Measurements from ENCODE around the gene TERT.
A peak's percentile ranks its signal among the peaks of the same experiment; 100 is the strongest.
"Not testable (repeated sequence)": the region's sequence is repeated elsewhere in the genome, so short reads cannot be mapped to it uniquely, and the experiment has no call there.

TERT gene

GRCh38 chr5:1277781-1278180 is 17.1 kb downstream of the TERT start:
- DNase-seq: no peak

- no peak for DNase-seq
Measured at GRCh38 chr5:1277331-1277730, 17.5 kb downstream of the TERT start.

GRCh38 chr5:1276930-1277329 is 17.9 kb downstream of the TERT start:
- DNase-seq: no peak

GRCh38 chr5:1275397-1276391 is 19.2 kb downstream of the TERT start:
- DNase-seq: not testable (repeated sequence)

GRCh38 chr5:1274471-1274870 is 20.4 kb downstream of the TERT start:
- no peak for DNase-seq

- no peak for DNase-seq
Measured at GRCh38 chr5:1273745-1274144, 21.1 kb downstream of the TERT start.

- no peak for DNase-seq
Measured at GRCh38 chr5:1272201-1272600, 22.7 kb downstream of the TERT start.

- no peak for DNase-seq
Measured at GRCh38 chr5:1270933-1271914, 23.6 kb downstream of the TERT start.

GRCh38 chr5:1270426-1270825 is 24.4 kb downstream of the TERT start:
- DNase-seq: no peak

GRCh38 chr5:1268666-1269065 is 26.2 kb downstream of the TERT start:
- DNase-seq: no peak

- no peak for DNase-seq
Measured at GRCh38 chr5:1268056-1268455, 26.8 kb downstream of the TERT start.

- DNase-seq: not testable (repeated sequence)
Measured at GRCh38 chr5:1267464-1267863, 27.4 kb downstream of the TERT start.

GRCh38 chr5:1266791-1267190 is 28.1 kb downstream of the TERT start:
- DNase-seq: no peak

GRCh38 chr5:1265461-1266455 is 29.1 kb downstream of the TERT start:
- no peak for DNase-seq

GRCh38 chr5:1265026-1265425 is 29.8 kb downstream of the TERT start:
- DNase-seq: no peak

GRCh38 chr5:1264211-1264610 is 30.7 kb downstream of the TERT start:
- no peak for DNase-seq

GRCh38 chr5:1262381-1262780 is 32.5 kb downstream of the TERT start:
- peak; percentile 46 for DNase-seq

- no peak for DNase-seq
Measured at GRCh38 chr5:1261643-1262042, 33.2 kb downstream of the TERT start.

GRCh38 chr5:1259806-1260480 is 34.9 kb downstream of the TERT start:
- no peak for DNase-seq

GRCh38 chr5:1257841-1258240 is 37.0 kb downstream of the TERT start:
- DNase-seq: no peak

GRCh38 chr5:1257363-1257762 is 37.5 kb downstream of the TERT start:
- no peak for DNase-seq

- no peak for DNase-seq
Measured at GRCh38 chr5:1256776-1257175, 38.1 kb downstream of the TERT start.
